GM21526 (cell line): ENCODE results near the gene MARCHF3.

Experiments used
- ATAC-seq: cut with Tn5 transposase; IDR thresholded peaks from one replicate; pipeline ENCODE4 v1.9.1; 2021; ENCODE audit warnings: moderate library complexity; ENCODE audit not compliant: unreplicated experiment, low FRiP score

MARCHF3 gene

GRCh38 chr5:126826619-126827215, 203.6 kb downstream of the MARCHF3 start:
- ATAC-seq = no peak

- ATAC-seq = no peak
Measured at GRCh38 chr5:126819253-126819652, 211.1 kb downstream of the MARCHF3 start.

GRCh38 chr5:126818736-126819135, 211.6 kb downstream of the MARCHF3 start:
- ATAC-seq = no peak
